ENCODE results near the gene SCNN1A. TPM values are rescaled to one million over a fixed set of nuclear protein-coding genes. Genes with fewer than 3 reads are reported as not detected.

SCNN1A gene
- total and polyA plus RNA-seq, 2 of the 4 experiments (the other 2 are of a cell fraction): 0.41 TPM; not detected in 1

- no peak for TF ChIP-seq RAD21 (IDR thresholded peaks at IDR 0.05; ENCODE audit: low read length)
Observed at GRCh38 chr12:6372403-6373003, 2.9 kb downstream of the SCNN1A start (continued).

GRCh38 chr12:6370994-6371754, 4.2 kb downstream of the SCNN1A start:
- dilution Hi-C loops (cut with HindIII; ENCODE audit: low sequenced_read_pairs, unreplicated experiment) (no loop called here), in situ Hi-C loops (cut with MboI; ENCODE audit: low sequenced_read_pairs) (loop anchor here (5.0 kb wide), 1 partner anchor 34 kb away; no protein-coding TSS in a partner anchor), intact Hi-C loops (cut with micrococcal nuclease) (no loop called here)
- H4K91ac ChIP-seq (ENCODE audit: insufficient read depth, low read depth, low read length): peak overlapping the region; percentile 20
- H2AK5ac ChIP-seq (ENCODE audit: low read depth, low read length): peak overlapping the region; percentile 54; the same call in 1 of the 2 replicates
- peak overlapping the region in 1 of 2 experiments; percentile 61; a peak in 1 of 4 replicates for H4K8ac ChIP-seq (ENCODE audit: low read depth in 2 of 2, low read length in 2 of 2)
- peak overlapping the region; percentile 69 for H3K4ac ChIP-seq (ENCODE audit: low read depth, low read length)
- peak overlapping the region; percentile 51 for H2AK9ac ChIP-seq (replicated peaks; ENCODE audit: low read depth, low read length, poor library complexity)
- H2BK20ac ChIP-seq (ENCODE audit: low read depth, low read length): peak overlapping the region; percentile 83
- H3K4me1 ChIP-seq (ENCODE audit: control insufficient read depth, insufficient read depth, low read length): peaks cover 24% of the 10 kb centered on the region
- WGBS, 2 experiments (ENCODE audit: extremely low coverage in 2 of 2, insufficient read length in 1 of 2): 0% methylated on average over 1 of the region's 15 CpGs; no CpG with 5 or more reads in 1 of the 2 experiments
- ChIA-PET POLR2A (ENCODE audit: unreplicated experiment) (no interaction called here), CTCF (no interaction called here)
- no peaks in the 10 kb centered on the region for H3K9me3 ChIP-seq (ENCODE audit: control insufficient read depth, insufficient read depth, low read length)
- no peak overlapping the region for H3K56ac ChIP-seq (ENCODE audit: extremely low read depth, insufficient read depth, low read length)
- peak overlapping the region; percentile 78 for H2BK120ac ChIP-seq (ENCODE audit: low read depth, low read length)
- H3K36me3 ChIP-seq (ENCODE audit: control insufficient read depth, insufficient read depth, low read length): no peaks in the 10 kb centered on the region
- H3K4me3 ChIP-seq (ENCODE audit: insufficient read depth, low read depth, low read length): no peak overlapping the region
- ATAC-seq (ENCODE audit: low read depth) (peak; percentile 10), DNase-seq (peak; percentile 72)
- peak overlapping the region; percentile 67 for H3K14ac ChIP-seq (replicated peaks; ENCODE audit: low read depth, low read length)
- peak overlapping the region; percentile 65 for H2BK5ac ChIP-seq (ENCODE audit: low read depth, low read length, poor library complexity, severe bottlenecking)
- H3K23ac ChIP-seq (ENCODE audit: low read depth, low read length): peak overlapping the region; percentile 74
- 0 out of 2 replicates have a peak overlapping the region, but pooled peaks have one; percentile 2 for H3K9ac ChIP-seq (ENCODE audit: low read depth, low read length)
- H3K79me1 ChIP-seq (ENCODE audit: low read depth in 1 of 2, low read length in 2 of 2): no peaks in the 10 kb centered on the region
- no peaks in the 10 kb centered on the region for H4K20me1 ChIP-seq (ENCODE audit: insufficient read depth, low read length)
- H2AFZ ChIP-seq (replicated peaks; ENCODE audit: low read length, poor library complexity): peak overlapping the region; percentile 58
- 0 out of 2 replicates have a peak overlapping the region, but pooled peaks have one; percentile 16 for H3K27ac ChIP-seq (ENCODE audit: insufficient read depth, low read length)
- no peak overlapping the region for H3K4me2 ChIP-seq (ENCODE audit: low read depth, low read length)
- H3K27me3 ChIP-seq (ENCODE audit: control insufficient read depth, insufficient read depth, low read length): no peaks in the 10 kb centered on the region
- BruUV-seq (replicated peaks): no TSS peak
- H2BK15ac ChIP-seq (ENCODE audit: low read depth, low read length): peak overlapping the region; percentile 25; the same call in 2 of the 3 replicates
- peak overlapping the region; percentile 78 for H3K18ac ChIP-seq (ENCODE audit: low read depth, low read length)
- TF ChIP-seq CEBPB (IDR thresholded peaks at IDR 0.05; ENCODE audit: low read depth, low read length) (no peak), CTCF (conservative IDR thresholded peaks at IDR 0.05; ENCODE audit: low read depth, low read length) (peak; percentile 36), BHLHE40 (IDR thresholded peaks at IDR 0.05; ENCODE audit: low read depth, low read length) (peak; percentile 30; the same call in 1 of the 2 replicates), MAZ (IDR thresholded peaks at IDR 0.05; ENCODE audit: borderline replicate concordance, low read depth, low read length) (no peak), RAD21 (IDR thresholded peaks at IDR 0.05; ENCODE audit: low read length) (peak; percentile 42), FOS (IDR thresholded peaks at IDR 0.05; ENCODE audit: low read depth, low read length) (peak; percentile 40; the same call in 1 of the 2 replicates)
- H3K9me1 ChIP-seq (ENCODE audit: insufficient read depth, low read length): peaks cover 14% of the 10 kb centered on the region
- H4K5ac ChIP-seq (ENCODE audit: low read depth, low read length): peak overlapping the region; percentile 47

All from IMR-90 (cell line).